ENCODE results near the gene NKTR. TPM values are rescaled to one million over a fixed set of nuclear protein-coding genes. Genes with fewer than 3 reads are reported as not detected.

NKTR gene
- total and polyA plus RNA-seq, 9 of the 15 experiments (the other 6 are each of a cell fraction or from before 2014, with no cell fraction given) = 19.7 to 123 (median 92.6) TPM

DNA sequence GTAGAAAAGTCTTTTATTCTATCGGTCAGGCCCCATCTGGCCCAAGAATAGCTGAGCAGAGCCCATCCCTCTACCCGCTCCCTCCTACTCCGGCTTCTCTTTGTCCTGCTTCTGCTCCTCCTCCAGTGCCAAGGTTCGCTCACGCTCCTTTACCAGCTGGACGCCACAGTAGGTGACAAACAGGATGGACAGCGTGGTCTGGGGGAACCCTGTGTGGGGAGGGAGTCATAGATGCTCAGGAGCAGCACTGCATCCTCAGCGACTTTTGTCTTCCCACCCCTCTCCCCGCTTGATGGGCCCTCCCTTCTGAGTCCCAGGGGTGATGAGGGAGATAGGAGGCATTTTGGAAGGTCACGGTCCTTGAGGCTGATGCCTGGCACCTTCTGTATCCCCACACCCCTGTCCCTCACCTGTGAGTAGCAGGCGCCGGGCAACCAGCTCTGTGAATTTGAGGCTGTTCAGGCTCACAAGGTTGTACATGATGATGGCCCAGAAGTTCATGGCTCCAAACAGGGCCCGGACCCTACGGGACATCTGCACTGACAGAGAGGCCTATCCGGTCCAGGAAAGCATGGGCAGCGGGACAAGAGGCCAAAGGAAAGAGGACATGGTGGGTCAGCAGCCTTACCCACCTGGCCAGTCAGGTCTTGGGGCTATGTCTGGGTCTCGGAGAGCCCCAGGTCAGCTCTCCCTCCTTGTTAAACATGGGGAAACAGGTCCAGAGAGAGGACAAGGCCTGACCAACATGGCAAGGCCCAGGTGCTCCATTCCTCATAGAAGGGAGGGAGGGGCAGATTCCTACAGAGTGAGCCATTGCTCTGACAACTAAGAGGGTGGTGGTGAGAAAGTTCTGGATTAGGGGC is 92.4 kb downstream of the NKTR start:
- no peaks in the 10 kb centered on the region for H3K9me3 ChIP-seq (replicated peaks; ENCODE audit: control insufficient read depth, insufficient read depth, low read depth, low read length)
- POLR2A ChIA-PET = interaction anchor here (0.6 kb wide), 1 partner anchor 1649 kb away, joined by 5 read pairs; no protein-coding TSS in a partner anchor
- in situ Hi-C loops (cut with MboI) = no loop called here
- TF ChIP-seq OTX1 (CRISPR knock-in tag; IDR thresholded peaks at IDR 0.05) = no peak
- TF ChIP-seq, protein P1, sequence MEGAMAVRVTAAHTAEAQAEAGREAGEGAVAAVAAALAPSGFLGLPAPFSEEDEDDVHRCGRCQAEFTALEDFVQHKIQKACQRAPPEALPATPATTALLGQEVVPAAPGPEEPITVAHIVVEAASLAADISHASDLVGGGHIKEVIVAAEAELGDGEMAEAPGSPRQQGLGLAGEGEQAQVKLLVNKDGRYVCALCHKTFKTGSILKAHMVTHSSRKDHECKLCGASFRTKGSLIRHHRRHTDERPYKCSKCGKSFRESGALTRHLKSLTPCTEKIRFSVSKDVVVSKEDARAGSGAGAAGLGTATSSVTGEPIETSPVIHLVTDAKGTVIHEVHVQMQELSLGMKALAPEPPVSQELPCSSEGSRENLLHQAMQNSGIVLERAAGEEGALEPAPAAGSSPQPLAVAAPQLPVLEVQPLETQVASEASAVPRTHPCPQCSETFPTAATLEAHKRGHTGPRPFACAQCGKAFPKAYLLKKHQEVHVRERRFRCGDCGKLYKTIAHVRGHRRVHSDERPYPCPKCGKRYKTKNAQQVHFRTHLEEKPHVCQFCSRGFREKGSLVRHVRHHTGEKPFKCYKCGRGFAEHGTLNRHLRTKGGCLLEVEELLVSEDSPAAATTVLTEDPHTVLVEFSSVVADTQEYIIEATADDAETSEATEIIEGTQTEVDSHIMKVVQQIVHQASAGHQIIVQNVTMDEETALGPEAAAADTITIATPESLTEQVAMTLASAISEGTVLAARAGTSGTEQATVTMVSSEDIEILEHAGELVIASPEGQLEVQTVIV (CRISPR knock-in tag; IDR thresholded peaks at IDR 0.05; ENCODE audit: borderline replicate concordance) = no peak
- TF ChIP-seq ZC3H11A (IDR thresholded peaks at IDR 0.05; ENCODE audit: low read depth, low read length) = no peak
- TF ChIP-seq, protein P2, sequence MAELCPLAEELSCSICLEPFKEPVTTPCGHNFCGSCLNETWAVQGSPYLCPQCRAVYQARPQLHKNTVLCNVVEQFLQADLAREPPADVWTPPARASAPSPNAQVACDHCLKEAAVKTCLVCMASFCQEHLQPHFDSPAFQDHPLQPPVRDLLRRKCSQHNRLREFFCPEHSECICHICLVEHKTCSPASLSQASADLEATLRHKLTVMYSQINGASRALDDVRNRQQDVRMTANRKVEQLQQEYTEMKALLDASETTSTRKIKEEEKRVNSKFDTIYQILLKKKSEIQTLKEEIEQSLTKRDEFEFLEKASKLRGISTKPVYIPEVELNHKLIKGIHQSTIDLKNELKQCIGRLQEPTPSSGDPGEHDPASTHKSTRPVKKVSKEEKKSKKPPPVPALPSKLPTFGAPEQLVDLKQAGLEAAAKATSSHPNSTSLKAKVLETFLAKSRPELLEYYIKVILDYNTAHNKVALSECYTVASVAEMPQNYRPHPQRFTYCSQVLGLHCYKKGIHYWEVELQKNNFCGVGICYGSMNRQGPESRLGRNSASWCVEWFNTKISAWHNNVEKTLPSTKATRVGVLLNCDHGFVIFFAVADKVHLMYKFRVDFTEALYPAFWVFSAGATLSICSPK (IDR thresholded peaks at IDR 0.05; ENCODE audit: borderline replicate concordance) = no peak
- TF ChIP-seq, protein P3, sequence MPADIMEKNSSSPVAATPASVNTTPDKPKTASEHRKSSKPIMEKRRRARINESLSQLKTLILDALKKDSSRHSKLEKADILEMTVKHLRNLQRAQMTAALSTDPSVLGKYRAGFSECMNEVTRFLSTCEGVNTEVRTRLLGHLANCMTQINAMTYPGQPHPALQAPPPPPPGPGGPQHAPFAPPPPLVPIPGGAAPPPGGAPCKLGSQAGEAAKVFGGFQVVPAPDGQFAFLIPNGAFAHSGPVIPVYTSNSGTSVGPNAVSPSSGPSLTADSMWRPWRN (IDR thresholded peaks at IDR 0.05; ENCODE audit: low read depth) = no peak
- TF ChIP-seq ZNF609 (CRISPR knock-in tag; IDR thresholded peaks at IDR 0.05; ENCODE audit: borderline replicate concordance) = no peak
- TF ChIP-seq MECOM (CRISPR knock-in tag; IDR thresholded peaks at IDR 0.05) = no peak
- TF ChIP-seq RBM14 (IDR thresholded peaks at IDR 0.05; ENCODE audit: borderline replicate concordance, insufficient read depth, low read depth, low read length) = no peak
- TF ChIP-seq SRSF1 (IDR thresholded peaks at IDR 0.05; ENCODE audit: low read depth, low read length) = no peak
- no peak for TF ChIP-seq ZNF431 (CRISPR knock-in tag; IDR thresholded peaks at IDR 0.05)
- no peak for TF ChIP-seq PYGO2 (tag; IDR thresholded peaks at IDR 0.05)

More for the DNA sequence above, 92.4 kb downstream of the NKTR start:
- H3K4me3 ChIP-seq = no peak overlapping the region
- intact Hi-C loops (cut with micrococcal nuclease) = no loop called here
- no peak overlapping the region for H3K4me2 ChIP-seq (ENCODE audit: insufficient read depth, low read length)
- H3K27me3 ChIP-seq (ENCODE audit: control insufficient read depth in 2 of 2, insufficient read depth in 2 of 2, low read length in 2 of 2) = peaks cover 17 to 68% of the 10 kb centered on the region in 2 experiments
- FAIRE-seq (no peak), ATAC-seq (no peak), DNase-seq (ENCODE audit: extremely low read depth in 1 of 4, low spot score in 3 of 4) (no peak)
- WGBS (ENCODE audit: insufficient coverage, low coverage, missing lambda C conversion rate) = 1% methylated on average over 17 of the region's 17 CpGs
- no peak overlapping the region for H2AFZ ChIP-seq (ENCODE audit: low read depth, low read length)
- H3K36me3 ChIP-seq (ENCODE audit: control insufficient read depth, insufficient read depth, low read length) = no peaks in the 10 kb centered on the region
- no peak overlapping the region for H3K27ac ChIP-seq (ENCODE audit: extremely low read depth, low read depth, low read length)
- H3K4me1 ChIP-seq (replicated peaks in 1 of 2; ENCODE audit: control insufficient read depth in 2 of 2, insufficient read depth in 2 of 2, low read length in 2 of 2) = peaks cover 0 to 13% of the 10 kb centered on the region in 2 experiments; a peak in 2 of 5 replicates
- H3K79me2 ChIP-seq (ENCODE audit: control insufficient read depth, insufficient read depth, low read length) = no peaks in the 10 kb centered on the region
- H3K9ac ChIP-seq (ENCODE audit: insufficient read depth in 1 of 2, low read depth in 2 of 2, low read length in 2 of 2) = no peak overlapping the region
- BruUV-seq (replicated peaks) = no TSS peak
- CTCF ChIA-PET (ENCODE audit: low intra/inter-chr PET ratio) = no interaction called here
- H4K20me1 ChIP-seq (replicated peaks; ENCODE audit: control insufficient read depth, insufficient read depth, low read length) = peaks cover 19% of the 10 kb centered on the region
- no peaks in the 10 kb centered on the region for H3K9me1 ChIP-seq (ENCODE audit: control insufficient read depth, insufficient read depth, low read length)

Data from K562 (cell line).